Esophagus (tissue), 2 donors: ENCODE data around the gene CMSS1. TPM values are rescaled to one million over a fixed set of nuclear protein-coding genes. Genes with fewer than 3 reads are reported as not detected.

Experiments
- H3K27ac ChIP-seq, 2 donors: one replicate each; pipeline ENCODE4 v1.5.1; 2013; ENCODE audit warnings: low read depth in 2 of 2, mild to moderate bottlenecking in 2 of 2, inconsistent platforms in 1 of 2, low read length in 1 of 2, moderate library complexity in 1 of 2
- H3K27me3 ChIP-seq, 2 donors: one replicate each; pipeline ENCODE4 v1.6.1; 2013; ENCODE audit warnings: low read length in 2 of 2, control low read depth in 1 of 2, mild to moderate bottlenecking in 1 of 2; ENCODE audit not compliant: insufficient read depth in 2 of 2, control insufficient read depth in 1 of 2
- H3K36me3 ChIP-seq, 2 donors: one replicate each; pipeline ENCODE4 v1.6.1; 2013; ENCODE audit warnings: low read length in 1 of 2; ENCODE audit not compliant: control insufficient read depth in 2 of 2, insufficient read depth in 2 of 2
- H3K4me1 ChIP-seq, 2 donors: one replicate each; pipeline ENCODE4 v1.6.1; 2013; ENCODE audit warnings: low read length in 1 of 2; ENCODE audit not compliant: control insufficient read depth in 2 of 2, insufficient read depth in 2 of 2
- H3K4me3 ChIP-seq, 2 donors: one replicate each; pipeline ENCODE4 v1.5.1; 2013; ENCODE audit warnings: low read length in 2 of 2, mild to moderate bottlenecking in 2 of 2, low read depth in 1 of 2, moderate library complexity in 1 of 2
- H3K9me3 ChIP-seq, 2 donors: one replicate each; pipeline ENCODE4 v1.6.1; 2013; ENCODE audit warnings: mild to moderate bottlenecking in 2 of 2, low read depth in 1 of 2, low read length in 1 of 2, moderate library complexity in 1 of 2; ENCODE audit not compliant: control insufficient read depth in 2 of 2, insufficient read depth in 1 of 2
- WGBS, 2 donors: extraction: QIAGEN DNeasy Blood & Tissue Kit; methylation state at CpG; one replicate each; pipeline ENCODE4 v1.1.7; 2013; 5-methylcytosine and 5-hydroxymethylcytosine counted together
- polyA plus RNA-seq, 2 donors: library from polyadenylated mRNA; stranded (reverse); fragments of 200-250 nt; gene quantifications; one replicate each; pipeline ENCODE4 v1.2.3, GENCODE V29; 2013
- donor health status: healthy with polysubstance abuse.
- donor health status: Bipolar disorder and iron deficiency.

CMSS1 gene
- polyA plus RNA-seq, 2 donors, result 15.5 to 17.9 TPM

- no peaks in the 10 kb centered on the region for H3K9me3 ChIP-seq
- H3K27ac ChIP-seq, result peak overlapping the region; percentile 89 to 93
- H3K4me3 ChIP-seq, result peak overlapping the region; percentile 63 to 82
- H3K4me1 ChIP-seq, result no peaks in the 10 kb centered on the region
- no peaks in the 10 kb centered on the region for H3K36me3 ChIP-seq
- H3K27me3 ChIP-seq, result no peaks in the 10 kb centered on the region
- 6 to 10% methylated on average over 50 to 63 of the region's 63 CpGs for WGBS, 2 donors
Measured at GRCh38 chr3:99875929-99876841, 58.5 kb downstream of the CMSS1 start.

- 84 to 86% methylated on average over 4 of the region's 4 CpGs for WGBS, 2 donors
- Histone ChIP-seq H3K27ac (no peak overlapping the region), H3K4me3 (no peak overlapping the region)
Measured at GRCh38 chr3:99877031-99877579, 59.4 kb downstream of the CMSS1 start.

GRCh38 chr3:99878005-99878404 is 60.3 kb downstream of the CMSS1 start:
- Histone ChIP-seq H3K27ac (no peak overlapping the region), H3K4me1 (no peaks in the 10 kb centered on the region), H3K36me3 (no peaks in the 10 kb centered on the region), H3K27me3 (no peaks in the 10 kb centered on the region), H3K4me3 (no peak overlapping the region), H3K9me3 (no peaks in the 10 kb centered on the region)
- 96 to 100% methylated on average over 1 of the region's 1 CpG for WGBS, 2 donors

More at GRCh38 chr3:99877031-99877579, 59.4 kb downstream of the CMSS1 start:
- H3K36me3 ChIP-seq, result no peaks in the 10 kb centered on the region
- no peaks in the 10 kb centered on the region for H3K4me1 ChIP-seq
- H3K27me3 ChIP-seq, result no peaks in the 10 kb centered on the region
- no peaks in the 10 kb centered on the region for H3K9me3 ChIP-seq

GRCh38 chr3:99879275-99879674 is 61.6 kb downstream of the CMSS1 start:
- Histone ChIP-seq H3K4me1 (no peaks in the 10 kb centered on the region), H3K9me3 (no peaks in the 10 kb centered on the region), H3K27ac (no peak overlapping the region), H3K4me3 (no peak overlapping the region), H3K36me3 (no peaks in the 10 kb centered on the region), H3K27me3 (no peaks in the 10 kb centered on the region)
- 95 to 96% methylated on average over 2 of the region's 2 CpGs for WGBS, 2 donors

- Histone ChIP-seq H3K4me3 (no peak overlapping the region), H3K4me1 (no peaks in the 10 kb centered on the region), H3K9me3 (no peaks in the 10 kb centered on the region), H3K27ac (no peak overlapping the region), H3K27me3 (no peaks in the 10 kb centered on the region), H3K36me3 (no peaks in the 10 kb centered on the region)
- 60 to 61% methylated on average over 2 of the region's 2 CpGs for WGBS, 2 donors
Measured at GRCh38 chr3:99881121-99881524, 63.5 kb downstream of the CMSS1 start.

- Histone ChIP-seq H3K27ac (no peak overlapping the region), H3K27me3 (no peaks in the 10 kb centered on the region), H3K36me3 (no peaks in the 10 kb centered on the region), H3K4me1 (no peaks in the 10 kb centered on the region), H3K4me3 (no peak overlapping the region), H3K9me3 (no peaks in the 10 kb centered on the region)
- 93% methylated on average over 1 of the region's 1 CpG for WGBS, 2 donors
Measured at GRCh38 chr3:99882436-99883137, 64.9 kb downstream of the CMSS1 start.

GRCh38 chr3:99883138-99883461 is 65.4 kb downstream of the CMSS1 start:
- H3K4me3 ChIP-seq, result no peak overlapping the region
- no peaks in the 10 kb centered on the region for H3K4me1 ChIP-seq
- no peaks in the 10 kb centered on the region for H3K36me3 ChIP-seq
- H3K27me3 ChIP-seq, result no peaks in the 10 kb centered on the region
- WGBS, 2 donors, result 69 to 83% methylated on average over 2 of the region's 2 CpGs
- H3K27ac ChIP-seq, result no peak overlapping the region
- H3K9me3 ChIP-seq, result no peaks in the 10 kb centered on the region

- no peaks in the 10 kb centered on the region for H3K4me1 ChIP-seq
- H3K9me3 ChIP-seq, result no peaks in the 10 kb centered on the region
- no peaks in the 10 kb centered on the region for H3K36me3 ChIP-seq
- WGBS, 2 donors, result 87 to 94% methylated on average over 1 of the region's 1 CpG
- no peak overlapping the region for H3K4me3 ChIP-seq
- H3K27me3 ChIP-seq, result no peaks in the 10 kb centered on the region
- H3K27ac ChIP-seq, result no peak overlapping the region
Measured at GRCh38 chr3:99883693-99884092, 66.0 kb downstream of the CMSS1 start.

- WGBS, 2 donors, result 54 to 71% methylated on average over 2 of the region's 2 CpGs
- H3K27ac ChIP-seq, result no peak overlapping the region
Measured at GRCh38 chr3:99884484-99884883, 66.8 kb downstream of the CMSS1 start.

More at GRCh38 chr3:99884484-99884883, 66.8 kb downstream of the CMSS1 start:
- H3K4me3 ChIP-seq, result no peak overlapping the region
- no peaks in the 10 kb centered on the region for H3K36me3 ChIP-seq
- H3K27me3 ChIP-seq, result no peaks in the 10 kb centered on the region
- H3K4me1 ChIP-seq, result no peaks in the 10 kb centered on the region
- H3K9me3 ChIP-seq, result no peaks in the 10 kb centered on the region
